Stimulated activated CD8-positive, alpha-beta memory T cell treated with anti-CD3 and anti-CD28 coated beads, Interleukin-15, amount 100 ng/mL, for 24 hours (primary cell): ENCODE results near the gene BACH2.

Source experiments
- DNase-seq: peaks from one replicate; pipeline ENCODE4 v3.0.0-alpha.2; 2020; ENCODE audit warnings: low read depth

Gene BACH2

GRCh38 chr6:90028066-90028778 lies 268.4 kb downstream of the BACH2 start:
- no peak for DNase-seq

GRCh38 chr6:90026216-90026615 lies 270.4 kb downstream of the BACH2 start:
- DNase-seq: no peak

- no peak for DNase-seq
Measured at GRCh38 chr6:90025523-90026061, 271.1 kb downstream of the BACH2 start.

- DNase-seq: no peak
Measured at GRCh38 chr6:90024633-90025032, 272.0 kb downstream of the BACH2 start.

- no peak for DNase-seq
Measured at GRCh38 chr6:90021711-90022110, 274.9 kb downstream of the BACH2 start.

GRCh38 chr6:90020746-90021145 lies 275.9 kb downstream of the BACH2 start:
- DNase-seq: no peak

GRCh38 chr6:90019216-90019615 lies 277.4 kb downstream of the BACH2 start:
- DNase-seq: no peak

- DNase-seq: no peak
Measured at GRCh38 chr6:90015883-90016282, 280.8 kb downstream of the BACH2 start.

- DNase-seq: no peak
Measured at GRCh38 chr6:90008908-90009501, 287.6 kb downstream of the BACH2 start.

GRCh38 chr6:90008189-90008907 lies 288.3 kb downstream of the BACH2 start:
- DNase-seq: no peak

GRCh38 chr6:90005048-90005827 lies 291.4 kb downstream of the BACH2 start:
- DNase-seq: no peak

- DNase-seq: no peak
Measured at GRCh38 chr6:90004511-90004910, 292.1 kb downstream of the BACH2 start.

- no peak for DNase-seq
Measured at GRCh38 chr6:90003941-90004340, 292.7 kb downstream of the BACH2 start.

- DNase-seq: no peak
Measured at GRCh38 chr6:90003069-90003795, 293.4 kb downstream of the BACH2 start.

GRCh38 chr6:90000864-90001731 lies 295.5 kb downstream of the BACH2 start:
- DNase-seq: no peak

GRCh38 chr6:89999945-90000825 lies 296.5 kb downstream of the BACH2 start:
- no peak for DNase-seq

GRCh38 chr6:89999154-89999553 lies 297.5 kb downstream of the BACH2 start:
- no peak for DNase-seq

GRCh38 chr6:89997456-89998445 lies 298.9 kb downstream of the BACH2 start:
- DNase-seq: no peak
